GM12875 (cell line): Measurements from ENCODE around the gene SH3GLB2.
"Not testable (repeated sequence)": the region's sequence is repeated elsewhere in the genome, so short reads cannot be mapped to it uniquely, and the experiment has no call there.

Experiments used
- H3K4me3 ChIP-seq: one replicate; pipeline ENCODE4 v1.5.1; 2011; ENCODE audit warnings: low read depth, low read length, control low read depth
- CTCF ChIP-seq: IDR thresholded peaks from 2 replicates; pipeline ENCODE4 v1.5.1; 2011; ENCODE audit warnings: low read depth, mild to moderate bottlenecking, control low read depth, inconsistent platforms, low read length, moderate library complexity, borderline replicate concordance; ENCODE audit not compliant: insufficient read depth

Gene SH3GLB2

GRCh38 chr9:129005336-129005997, 22.7 kb downstream of the SH3GLB2 start:
- no peak for TF ChIP-seq CTCF

GRCh38 chr9:129004173-129004572, 24.0 kb downstream of the SH3GLB2 start:
- H3K4me3 ChIP-seq, result not testable (repeated sequence)

More at GRCh38 chr9:129005336-129005997, 22.7 kb downstream of the SH3GLB2 start:
- no peak overlapping the region for H3K4me3 ChIP-seq

GRCh38 chr9:129002992-129003391, 25.1 kb downstream of the SH3GLB2 start:
- H3K4me3 ChIP-seq, result no peak overlapping the region
- no peak for TF ChIP-seq CTCF

- no peak for TF ChIP-seq CTCF
- no peak overlapping the region for H3K4me3 ChIP-seq
These were observed 26.4 kb downstream of the SH3GLB2 start for GRCh38 chr9:129001504-129002325.

- TF ChIP-seq CTCF, result no peak
- no peak overlapping the region for H3K4me3 ChIP-seq
These were observed 28.4 kb downstream of the SH3GLB2 start for GRCh38 chr9:128999581-129000206.

GRCh38 chr9:128998462-128998861, 29.7 kb downstream of the SH3GLB2 start:
- no peak for TF ChIP-seq CTCF
- no peak overlapping the region for H3K4me3 ChIP-seq

- TF ChIP-seq CTCF, result no peak
These were observed 32.3 kb downstream of the SH3GLB2 start for GRCh38 chr9:128995791-128996190.

More at GRCh38 chr9:128995791-128996190, 32.3 kb downstream of the SH3GLB2 start:
- H3K4me3 ChIP-seq, result no peak overlapping the region
